ENCODE results near the gene CFAP69. TPM values are rescaled to one million over a fixed set of nuclear protein-coding genes. Genes with fewer than 3 reads are reported as not detected.

The CFAP69 gene
- polyA plus RNA-seq, 1 donor from 2014 or later: 6.2 TPM

DNA sequence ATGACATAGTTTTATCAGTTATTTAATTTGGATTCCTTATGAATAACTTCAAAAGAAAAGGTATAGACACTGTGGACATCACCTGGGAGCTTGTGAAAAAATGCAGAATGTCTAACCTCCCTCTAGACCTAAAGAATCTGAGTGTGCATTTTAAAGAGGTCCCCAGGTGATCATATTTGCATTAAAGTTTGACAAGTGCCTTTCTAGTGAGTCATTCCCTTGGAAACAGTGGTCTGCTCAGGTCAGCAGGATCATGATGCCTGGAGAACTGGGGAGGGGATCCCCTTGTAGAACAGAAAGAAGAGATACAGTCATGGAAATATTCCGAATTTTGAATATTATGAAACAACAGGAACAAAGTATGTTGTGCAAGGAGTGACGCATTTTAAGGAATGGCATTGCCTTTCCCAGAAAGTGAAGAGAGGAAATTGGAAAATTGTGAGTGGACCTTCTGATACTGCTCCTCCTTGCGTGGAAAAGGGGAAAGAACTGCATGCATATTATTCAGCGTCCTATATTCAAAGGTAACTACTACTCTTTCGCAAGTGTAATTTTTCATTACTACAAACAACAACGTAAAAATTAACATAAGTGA lies 28.8 kb upstream of the CFAP69 start:
- H3K9ac ChIP-seq (ENCODE audit: low read length): no peak overlapping the region
- no peak overlapping the region for H3K4me3 ChIP-seq (ENCODE audit: low read length)
- H3K9me2 ChIP-seq (ENCODE audit: insufficient read depth, low read length): no peaks in the 10 kb centered on the region
- no peaks in the 10 kb centered on the region for H4K20me1 ChIP-seq (ENCODE audit: insufficient read depth)
- no peaks in the 10 kb centered on the region for H3F3A ChIP-seq (ENCODE audit: insufficient read depth, low read length, poor library complexity, severe bottlenecking)
- TF ChIP-seq, protein P1, sequence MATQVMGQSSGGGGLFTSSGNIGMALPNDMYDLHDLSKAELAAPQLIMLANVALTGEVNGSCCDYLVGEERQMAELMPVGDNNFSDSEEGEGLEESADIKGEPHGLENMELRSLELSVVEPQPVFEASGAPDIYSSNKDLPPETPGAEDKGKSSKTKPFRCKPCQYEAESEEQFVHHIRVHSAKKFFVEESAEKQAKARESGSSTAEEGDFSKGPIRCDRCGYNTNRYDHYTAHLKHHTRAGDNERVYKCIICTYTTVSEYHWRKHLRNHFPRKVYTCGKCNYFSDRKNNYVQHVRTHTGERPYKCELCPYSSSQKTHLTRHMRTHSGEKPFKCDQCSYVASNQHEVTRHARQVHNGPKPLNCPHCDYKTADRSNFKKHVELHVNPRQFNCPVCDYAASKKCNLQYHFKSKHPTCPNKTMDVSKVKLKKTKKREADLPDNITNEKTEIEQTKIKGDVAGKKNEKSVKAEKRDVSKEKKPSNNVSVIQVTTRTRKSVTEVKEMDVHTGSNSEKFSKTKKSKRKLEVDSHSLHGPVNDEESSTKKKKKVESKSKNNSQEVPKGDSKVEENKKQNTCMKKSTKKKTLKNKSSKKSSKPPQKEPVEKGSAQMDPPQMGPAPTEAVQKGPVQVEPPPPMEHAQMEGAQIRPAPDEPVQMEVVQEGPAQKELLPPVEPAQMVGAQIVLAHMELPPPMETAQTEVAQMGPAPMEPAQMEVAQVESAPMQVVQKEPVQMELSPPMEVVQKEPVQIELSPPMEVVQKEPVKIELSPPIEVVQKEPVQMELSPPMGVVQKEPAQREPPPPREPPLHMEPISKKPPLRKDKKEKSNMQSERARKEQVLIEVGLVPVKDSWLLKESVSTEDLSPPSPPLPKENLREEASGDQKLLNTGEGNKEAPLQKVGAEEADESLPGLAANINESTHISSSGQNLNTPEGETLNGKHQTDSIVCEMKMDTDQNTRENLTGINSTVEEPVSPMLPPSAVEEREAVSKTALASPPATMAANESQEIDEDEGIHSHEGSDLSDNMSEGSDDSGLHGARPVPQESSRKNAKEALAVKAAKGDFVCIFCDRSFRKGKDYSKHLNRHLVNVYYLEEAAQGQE (IDR thresholded peaks at IDR 0.05; ENCODE audit: borderline replicate concordance): no peak
- no peak for TF ChIP-seq SMC3 (conservative IDR thresholded peaks at IDR 0.05; ENCODE audit: poor library complexity)
- TF ChIP-seq EP300 (conservative IDR thresholded peaks at IDR 0.05; ENCODE audit: poor library complexity, severe bottlenecking): no peak
- TF ChIP-seq, protein P2, sequence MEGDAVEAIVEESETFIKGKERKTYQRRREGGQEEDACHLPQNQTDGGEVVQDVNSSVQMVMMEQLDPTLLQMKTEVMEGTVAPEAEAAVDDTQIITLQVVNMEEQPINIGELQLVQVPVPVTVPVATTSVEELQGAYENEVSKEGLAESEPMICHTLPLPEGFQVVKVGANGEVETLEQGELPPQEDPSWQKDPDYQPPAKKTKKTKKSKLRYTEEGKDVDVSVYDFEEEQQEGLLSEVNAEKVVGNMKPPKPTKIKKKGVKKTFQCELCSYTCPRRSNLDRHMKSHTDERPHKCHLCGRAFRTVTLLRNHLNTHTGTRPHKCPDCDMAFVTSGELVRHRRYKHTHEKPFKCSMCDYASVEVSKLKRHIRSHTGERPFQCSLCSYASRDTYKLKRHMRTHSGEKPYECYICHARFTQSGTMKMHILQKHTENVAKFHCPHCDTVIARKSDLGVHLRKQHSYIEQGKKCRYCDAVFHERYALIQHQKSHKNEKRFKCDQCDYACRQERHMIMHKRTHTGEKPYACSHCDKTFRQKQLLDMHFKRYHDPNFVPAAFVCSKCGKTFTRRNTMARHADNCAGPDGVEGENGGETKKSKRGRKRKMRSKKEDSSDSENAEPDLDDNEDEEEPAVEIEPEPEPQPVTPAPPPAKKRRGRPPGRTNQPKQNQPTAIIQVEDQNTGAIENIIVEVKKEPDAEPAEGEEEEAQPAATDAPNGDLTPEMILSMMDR (IDR thresholded peaks at IDR 0.05; ENCODE audit: poor library complexity, severe bottlenecking): no peak
- TF ChIP-seq TAF1 (IDR thresholded peaks at IDR 0.05; ENCODE audit: low read depth): no peak
- TF ChIP-seq EZH2 (IDR thresholded peaks at IDR 0.05; ENCODE audit: borderline replicate concordance, insufficient read depth, low read length, poor library complexity, severe bottlenecking): no peak
- no peak for TF ChIP-seq POLR2AphosphoS5 (IDR thresholded peaks at IDR 0.05)
- no peak for TF ChIP-seq MXI1 (conservative IDR thresholded peaks at IDR 0.05; ENCODE audit: poor library complexity, severe bottlenecking)
- H2AFZ ChIP-seq (ENCODE audit: low read depth, low read length): no peak overlapping the region
- no peak overlapping the region for H3K4me2 ChIP-seq (ENCODE audit: low read length)
- H3K27ac ChIP-seq (ENCODE audit: low read length): no peak overlapping the region
- no peaks in the 10 kb centered on the region for H3K9me3 ChIP-seq (ENCODE audit: low read length)
- H3K79me2 ChIP-seq (replicated peaks; ENCODE audit: insufficient read depth, low read length): no peaks in the 10 kb centered on the region
- H3K27me3 ChIP-seq (ENCODE audit: insufficient read depth, low read depth, low read length): no peaks in the 10 kb centered on the region
- H3K36me3 ChIP-seq (ENCODE audit: insufficient read depth, low read length): no peaks in the 10 kb centered on the region

DNA sequence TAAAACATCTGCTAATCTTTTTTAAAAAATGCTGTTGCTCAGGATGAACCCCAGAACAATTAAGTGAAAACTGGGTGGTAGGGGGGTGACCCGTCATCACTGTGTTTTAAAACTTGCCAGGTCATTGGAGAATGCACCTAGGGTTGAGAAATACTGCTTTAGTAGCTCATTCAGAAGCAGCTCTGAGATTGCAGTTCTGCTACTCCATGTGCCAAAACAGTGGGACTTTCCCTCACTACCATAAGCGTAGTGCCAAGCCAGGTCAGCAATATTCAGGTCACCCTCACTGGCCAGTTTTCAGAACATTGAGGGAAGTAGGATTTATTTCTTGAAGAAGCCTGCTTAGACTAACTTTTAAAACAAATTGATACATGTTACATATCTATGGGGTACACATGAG lies 28.2 kb upstream of the CFAP69 start:
- no peak overlapping the region for H3K4me2 ChIP-seq (ENCODE audit: low read length)
- TF ChIP-seq TAF1 (IDR thresholded peaks at IDR 0.05; ENCODE audit: low read depth): no peak
- no peak for TF ChIP-seq EZH2 (IDR thresholded peaks at IDR 0.05; ENCODE audit: borderline replicate concordance, insufficient read depth, low read length, poor library complexity, severe bottlenecking)
- TF ChIP-seq, protein P2 (IDR thresholded peaks at IDR 0.05; ENCODE audit: poor library complexity, severe bottlenecking): no peak
- no peak for TF ChIP-seq MXI1 (conservative IDR thresholded peaks at IDR 0.05; ENCODE audit: poor library complexity, severe bottlenecking)
- TF ChIP-seq, protein P1 (IDR thresholded peaks at IDR 0.05; ENCODE audit: borderline replicate concordance): no peak
- no peak for TF ChIP-seq EP300 (conservative IDR thresholded peaks at IDR 0.05; ENCODE audit: poor library complexity, severe bottlenecking)
- TF ChIP-seq RAD21 (conservative IDR thresholded peaks at IDR 0.05): no peak
- no peak for TF ChIP-seq POLR2AphosphoS5 (IDR thresholded peaks at IDR 0.05)
- TF ChIP-seq SMC3 (conservative IDR thresholded peaks at IDR 0.05; ENCODE audit: poor library complexity): no peak
- no peaks in the 10 kb centered on the region for H3K36me3 ChIP-seq (ENCODE audit: insufficient read depth, low read length)
- H3K9ac ChIP-seq (ENCODE audit: low read length): no peak overlapping the region
- H3K4me3 ChIP-seq (ENCODE audit: low read length): no peak overlapping the region
- no peaks in the 10 kb centered on the region for H3K9me2 ChIP-seq (ENCODE audit: insufficient read depth, low read length)
- H3K9me3 ChIP-seq (ENCODE audit: low read length): no peaks in the 10 kb centered on the region
- H2AFZ ChIP-seq (ENCODE audit: low read depth, low read length): no peak overlapping the region
- no peaks in the 10 kb centered on the region for H3K27me3 ChIP-seq (ENCODE audit: insufficient read depth, low read depth, low read length)
- no peaks in the 10 kb centered on the region for H4K20me1 ChIP-seq (ENCODE audit: insufficient read depth)
- no peak overlapping the region for H3K27ac ChIP-seq (ENCODE audit: low read length)
- no peaks in the 10 kb centered on the region for H3K79me2 ChIP-seq (replicated peaks; ENCODE audit: insufficient read depth, low read length)
- no peaks in the 10 kb centered on the region for H3F3A ChIP-seq (ENCODE audit: insufficient read depth, low read length, poor library complexity, severe bottlenecking)
